Activated T-cell treated with anti-CD3 and anti-CD28 coated beads, Interleukin-2, amount 50 U/mL, for 72 hours (primary cell): ENCODE results near the gene TACR3. TPM values are rescaled to one million over a fixed set of nuclear protein-coding genes. Genes with fewer than 3 reads are reported as not detected.
"Not testable (repeated sequence)": the region's sequence is repeated elsewhere in the genome, so short reads cannot be mapped to it uniquely, and the experiment has no call there.

Experiments
- ATAC-seq, 2 donors: fragments of 150-1000 bp; cut with Tn5 transposase; replicated peaks in 1 of 2; 2 replicates each; pipeline ENCODE4 v1.10.0; 2021; ENCODE audit warnings: moderate library complexity in 2 of 2, mild to moderate bottlenecking in 1 of 2
- DNase-seq, 2 donors: peaks; one replicate each; pipeline ENCODE4 v3.0.0; 2021 to 2022; ENCODE audit warnings: mixed read lengths in 1 of 2
- H3K27ac Mint-ChIP-seq: one replicate; pipeline ENCODE4 v1.8.0; 2022; ENCODE audit warnings: mild to moderate bottlenecking, moderate library complexity, mixed read lengths
- H3K27me3 Mint-ChIP-seq: one replicate; pipeline ENCODE4 v1.8.0; 2022; ENCODE audit warnings: low read depth, mixed read lengths
- H3K36me3 Mint-ChIP-seq, 2 donors: one replicate each; pipeline ENCODE4 v1.8.0; 2022; ENCODE audit warnings: mixed read lengths in 2 of 2, mild to moderate bottlenecking in 1 of 2; ENCODE audit not compliant: insufficient read depth in 2 of 2
- H3K4me1 Mint-ChIP-seq: one replicate; pipeline ENCODE4 v1.8.0; 2022; ENCODE audit warnings: low read depth, mixed read lengths
- H3K4me3 Mint-ChIP-seq, 2 donors: one replicate each; pipeline ENCODE4 v1.8.0; 2022; ENCODE audit warnings: mild to moderate bottlenecking in 2 of 2, mixed read lengths in 2 of 2, moderate library complexity in 2 of 2
- H3K9me3 Mint-ChIP-seq, 2 donors: one replicate each; pipeline ENCODE4 v1.8.0; 2022; ENCODE audit warnings: mixed read lengths in 2 of 2
- total RNA-seq, 2 donors: library from RNA; stranded (reverse); gene quantifications; one replicate each; pipeline ENCODE4 v1.2.3, GENCODE V29; 2022

TACR3 gene
- total RNA-seq, 2 donors from 2014 or later = not detected

DNA sequence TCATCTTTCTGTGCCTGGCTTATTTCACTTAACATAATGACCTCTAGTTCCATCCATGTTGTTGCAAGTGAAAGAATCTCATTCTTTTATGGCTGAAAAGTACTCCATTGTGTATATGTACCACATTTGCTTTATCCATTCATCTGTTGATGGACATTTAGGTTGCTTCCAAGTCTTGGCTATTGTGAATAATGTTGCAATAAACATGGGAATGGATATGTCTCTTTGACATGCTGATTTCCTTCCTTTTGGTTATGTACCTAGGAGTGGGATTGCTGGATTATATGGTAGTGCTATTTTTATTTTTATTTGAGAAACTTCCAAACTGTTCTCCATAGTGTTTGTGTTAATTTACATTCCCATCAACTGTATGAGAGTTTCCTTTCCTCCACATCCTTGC, 71.2 kb downstream of the TACR3 start:
- no peaks in the 10 kb centered on the region for H3K4me1 Mint-ChIP-seq
- no peak for ATAC-seq
- DNase-seq = no peak
- no peak overlapping the region for H3K4me3 Mint-ChIP-seq
- no peaks in the 10 kb centered on the region for H3K27me3 Mint-ChIP-seq
- H3K36me3 Mint-ChIP-seq = no peaks in the 10 kb centered on the region
- H3K27ac Mint-ChIP-seq = no peak overlapping the region
- peaks cover 0 to 4% of the 10 kb centered on the region in 2 donors for H3K9me3 Mint-ChIP-seq

DNA sequence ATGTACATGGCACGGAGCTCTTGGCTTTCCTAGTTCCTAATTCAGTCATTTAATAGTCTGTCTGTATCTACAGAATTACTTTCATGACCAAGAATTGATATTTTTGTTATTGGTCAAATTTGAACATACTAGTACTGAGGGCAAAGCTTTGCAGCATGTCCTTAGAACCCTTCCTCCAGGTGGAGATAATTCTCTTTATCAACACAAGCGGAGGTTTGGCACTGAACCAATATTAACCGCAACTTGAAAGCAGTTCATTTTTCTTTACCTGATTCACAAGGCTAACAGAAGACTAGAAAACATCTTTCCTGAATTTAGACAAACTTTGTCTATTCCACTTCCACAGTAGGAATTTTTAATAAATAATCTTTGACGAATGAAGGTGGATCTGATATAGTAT, 73.8 kb downstream of the TACR3 start:
- H3K27me3 Mint-ChIP-seq = no peaks in the 10 kb centered on the region
- no peaks in the 10 kb centered on the region for H3K4me1 Mint-ChIP-seq
- H3K4me3 Mint-ChIP-seq = no peak overlapping the region
- H3K9me3 Mint-ChIP-seq = peaks cover 0 to 4% of the 10 kb centered on the region in 2 donors
- H3K27ac Mint-ChIP-seq = no peak overlapping the region
- no peak for DNase-seq
- no peak for ATAC-seq
- H3K36me3 Mint-ChIP-seq = no peaks in the 10 kb centered on the region

DNA sequence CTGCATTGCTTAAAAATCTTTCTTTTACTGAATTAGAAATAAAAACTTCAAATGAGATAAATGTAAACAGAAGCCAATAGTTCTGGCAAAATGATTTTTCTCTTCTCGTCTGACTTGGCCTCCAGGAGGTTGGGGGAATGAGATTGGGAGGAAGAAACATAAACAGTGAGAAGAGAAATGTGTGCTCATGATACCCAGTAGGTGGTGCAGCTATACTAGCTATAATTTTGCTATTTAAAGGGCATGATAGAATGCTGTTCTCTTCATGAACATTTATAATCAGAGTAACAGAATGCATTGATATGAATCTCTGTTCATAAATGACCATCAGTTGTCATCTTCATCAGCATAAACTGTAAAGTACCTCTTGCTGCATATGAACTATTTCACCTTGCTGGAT, 85.5 kb downstream of the TACR3 start:
- Mint-ChIP-seq H3K9me3 (peaks cover 3 to 4% of the 10 kb centered on the region in 2 donors), H3K27me3 (no peaks in the 10 kb centered on the region), H3K27ac (no peak overlapping the region), H3K36me3 (no peaks in the 10 kb centered on the region), H3K4me3 (no peak overlapping the region), H3K4me1 (no peaks in the 10 kb centered on the region)
- ATAC-seq = no peak
- no peak for DNase-seq

DNA sequence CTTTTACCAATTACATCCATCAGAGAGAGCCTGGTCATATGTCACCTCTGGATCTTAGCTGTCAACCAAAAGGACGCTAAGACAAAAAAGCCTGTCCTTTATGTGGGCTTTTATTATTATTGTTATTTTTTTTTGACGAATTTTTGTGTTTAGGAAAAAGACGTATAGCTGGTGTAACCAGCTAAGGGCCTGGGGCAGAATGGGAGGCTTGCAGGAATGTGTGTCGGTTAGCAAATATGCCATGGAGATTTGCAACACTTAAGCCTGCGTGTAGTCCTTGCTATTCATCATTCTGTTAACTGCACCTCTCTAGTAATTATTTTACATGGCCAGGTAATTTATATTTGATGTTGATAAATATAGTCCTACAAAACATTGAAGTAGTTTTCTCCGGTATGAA, 93.5 kb downstream of the TACR3 start:
- H3K27me3 Mint-ChIP-seq = no peaks in the 10 kb centered on the region

DNA sequence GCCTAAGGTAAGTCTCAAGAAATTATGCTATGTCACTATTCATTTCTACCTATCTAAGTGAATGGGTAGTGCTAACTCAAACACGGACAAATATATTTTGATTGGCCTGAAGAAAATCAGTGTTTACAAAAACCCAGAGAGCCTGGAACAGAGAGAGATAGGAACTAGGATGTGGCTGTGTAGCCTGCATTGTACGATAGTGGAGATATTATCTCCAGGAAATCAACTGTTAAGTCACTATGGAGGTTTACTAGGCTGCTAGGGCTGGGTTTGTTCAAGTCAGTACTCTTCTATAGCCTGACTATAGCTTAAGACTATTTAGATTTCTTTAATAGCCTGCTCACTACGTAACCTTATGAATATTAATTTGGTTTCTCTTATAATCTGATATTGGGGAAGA, 127.9 kb downstream of the TACR3 start:
- ATAC-seq = no peak
- H3K4me1 Mint-ChIP-seq = no peaks in the 10 kb centered on the region
- H3K27me3 Mint-ChIP-seq = no peaks in the 10 kb centered on the region
- H3K4me3 Mint-ChIP-seq = no peak overlapping the region
- H3K36me3 Mint-ChIP-seq = no peaks in the 10 kb centered on the region
- DNase-seq = no peak
- H3K27ac Mint-ChIP-seq = no peak overlapping the region
- peaks cover 0 to 2% of the 10 kb centered on the region in 2 donors for H3K9me3 Mint-ChIP-seq

More for the DNA sequence above, 93.5 kb downstream of the TACR3 start:
- ATAC-seq (no peak), DNase-seq (no peak)
- Mint-ChIP-seq H3K36me3 (no peaks in the 10 kb centered on the region), H3K4me1 (no peaks in the 10 kb centered on the region), H3K27ac (no peak overlapping the region), H3K9me3 (peaks cover 6 to 11% of the 10 kb centered on the region in 2 donors), H3K4me3 (no peak overlapping the region)

GRCh38 chr4:103567591-103567990, 152.2 kb downstream of the TACR3 start:
- H3K27ac Mint-ChIP-seq = no peak overlapping the region
- DNase-seq (no peak), ATAC-seq (no peak)
- no peaks in the 10 kb centered on the region for H3K27me3 Mint-ChIP-seq
- H3K9me3 Mint-ChIP-seq = peaks cover 0 to 2% of the 10 kb centered on the region in 2 donors
- no peak overlapping the region for H3K4me3 Mint-ChIP-seq
- H3K36me3 Mint-ChIP-seq = no peaks in the 10 kb centered on the region
- no peaks in the 10 kb centered on the region for H3K4me1 Mint-ChIP-seq

DNA sequence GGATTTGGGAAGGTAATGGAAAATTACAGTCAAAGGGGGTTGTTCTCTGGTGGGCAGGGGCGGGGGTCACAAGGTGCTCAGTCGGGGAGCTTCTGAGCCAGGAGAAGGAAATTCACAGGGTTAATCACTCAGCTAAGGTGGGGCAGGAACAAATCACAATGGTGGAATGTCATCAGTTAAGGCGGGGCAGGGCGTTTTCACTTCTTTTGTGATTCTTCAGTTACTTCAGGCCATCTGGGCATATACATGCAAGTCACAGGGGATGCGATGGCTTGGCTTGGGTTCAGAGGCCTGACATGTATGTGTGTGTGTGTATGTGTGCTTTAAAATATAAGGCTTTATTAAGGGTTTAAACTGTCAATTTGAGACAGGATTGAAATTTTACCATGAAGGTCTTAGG, 160.6 kb downstream of the TACR3 start:
- H3K27ac Mint-ChIP-seq, H3K36me3 Mint-ChIP-seq: not testable (repeated sequence)

More for the DNA sequence above, 160.6 kb downstream of the TACR3 start:
- H3K4me1 Mint-ChIP-seq, ATAC-seq, H3K4me3 Mint-ChIP-seq, DNase-seq, H3K27me3 Mint-ChIP-seq, H3K9me3 Mint-ChIP-seq: not testable (repeated sequence)
